HL-60/S4 treated with phorbol 12-myristate 13-acetate at 8.2 ng/mL for 4 days and 3 days (cell line): ENCODE data around the gene ARFGEF3.

ENCODE experiments used
- in situ Hi-C: fragments of 300-500 bp; cut with MboI; formaldehyde crosslinking; loops from 2 replicates; pipeline ENCODE4 v1.15.0; 2022; ENCODE audit warnings: low sequenced_read_pairs

ARFGEF3 gene

DNA sequence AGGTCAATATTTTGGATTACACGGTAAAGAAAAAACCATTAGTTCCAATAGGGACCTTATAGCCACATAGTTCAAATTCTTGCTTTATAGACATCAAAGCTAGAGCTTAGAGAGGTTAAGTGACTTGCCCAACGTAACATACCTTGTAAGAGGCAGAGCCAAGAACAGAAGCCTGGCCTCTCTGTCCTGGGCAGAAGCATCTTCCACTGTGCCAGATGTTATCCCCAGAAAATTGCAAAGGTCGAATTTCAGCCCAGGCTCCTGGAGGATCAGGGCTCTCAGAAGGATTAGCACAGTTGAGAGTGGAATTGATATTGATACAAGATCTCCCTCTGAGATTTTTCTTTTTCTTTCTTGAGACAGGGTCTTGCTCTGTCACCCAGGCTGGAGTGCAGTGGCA lies 222.0 kb downstream of the ARFGEF3 start:
- in situ Hi-C loops: no loop called here

DNA sequence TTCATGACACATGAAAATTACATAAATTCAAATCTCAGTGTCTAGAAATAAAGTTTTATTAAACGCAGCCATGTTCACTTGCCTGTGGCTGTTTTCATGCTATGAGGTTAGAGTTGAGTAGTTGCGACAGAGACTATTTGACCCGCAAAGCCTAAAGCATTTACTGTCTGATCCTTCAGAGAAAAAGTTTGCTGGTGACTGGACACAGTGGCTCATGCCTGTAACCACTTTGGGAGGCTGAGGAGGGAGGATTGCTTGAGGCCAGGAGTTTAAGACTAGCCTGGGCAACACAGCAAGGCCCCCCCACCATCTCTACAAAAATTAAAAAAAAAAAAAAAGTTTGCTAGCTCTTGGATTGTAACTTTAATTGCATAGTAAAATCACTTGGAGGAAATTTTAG lies 225.2 kb downstream of the ARFGEF3 start:
- in situ Hi-C loops: no loop called here

DNA sequence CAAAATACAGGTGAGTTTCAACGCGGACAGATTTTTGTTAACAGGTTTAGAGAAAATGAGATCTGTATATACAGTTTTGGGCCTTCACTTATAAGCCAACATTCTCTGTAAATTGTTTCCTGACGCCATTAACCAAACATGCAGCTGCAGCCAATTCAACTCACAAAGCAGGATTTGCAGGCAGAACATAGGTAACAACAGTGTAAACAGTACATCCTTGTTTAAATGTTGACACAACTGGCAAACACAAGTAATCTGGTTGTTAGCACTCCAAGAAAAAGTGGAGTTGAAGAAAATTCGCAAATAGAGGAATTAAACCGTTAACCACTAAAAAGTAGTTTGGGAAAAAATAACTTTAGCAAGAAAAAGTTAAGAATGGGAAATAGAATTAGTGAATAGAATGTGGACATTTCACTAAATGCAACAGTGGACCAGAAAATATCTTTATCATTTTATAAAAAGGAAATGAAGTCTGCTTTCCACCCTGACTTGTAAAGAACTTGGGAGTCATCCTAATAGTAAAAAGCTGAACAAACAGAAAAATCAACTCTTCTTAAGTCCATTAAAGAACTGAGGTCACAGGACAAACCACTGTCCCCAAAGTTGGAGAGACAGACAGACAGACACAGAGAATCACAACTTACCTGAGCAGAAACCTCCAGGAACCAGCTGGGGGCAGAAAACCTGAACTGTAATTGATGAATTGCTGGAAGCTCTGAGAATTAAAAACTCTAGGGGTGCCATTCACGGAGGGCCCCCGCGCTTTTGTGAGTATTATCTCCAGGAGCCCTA lies 226.0 kb downstream of the ARFGEF3 start:
- in situ Hi-C loops: no loop called here

DNA sequence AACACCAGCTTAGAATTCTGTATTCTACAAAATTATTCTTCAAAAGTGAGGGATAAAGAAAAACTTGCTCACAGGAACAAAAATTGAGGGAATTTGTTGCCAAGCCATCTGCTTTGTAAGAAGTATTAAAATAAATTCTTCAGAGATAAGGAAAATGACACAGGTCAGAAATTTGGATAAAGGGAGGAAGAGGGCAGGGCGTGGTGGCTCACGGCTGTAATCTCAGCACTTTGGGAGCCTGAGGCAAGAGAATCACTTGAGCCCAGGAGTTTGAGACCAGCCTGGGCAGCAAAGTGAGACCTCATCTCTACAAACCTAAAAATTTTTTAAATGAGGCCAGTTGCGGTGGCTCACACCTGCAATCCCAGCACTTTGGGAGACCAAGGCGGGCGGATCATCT lies 227.8 kb downstream of the ARFGEF3 start:
- in situ Hi-C loops: no loop called here
